Omental fat pad (tissue), 4 donors: ENCODE measurements around the gene NPBWR2. TPM values are rescaled to one million over a fixed set of nuclear protein-coding genes. Genes with fewer than 3 reads are reported as not detected.

Source experiments
- ATAC-seq: fragments of 150-250 bp; one replicate; pipeline ENCODE4 v1.9.1; 2016; ENCODE audit warnings: mild to moderate bottlenecking, moderate library complexity; ENCODE audit not compliant: low FRiP score
- DNase-seq: peaks from one replicate; pipeline ENCODE4 v3.0.0-alpha.2; 2019; ENCODE audit warnings: low spot score
- CTCF ChIP-seq, 3 donors: fragments of 450-650 bp; IDR thresholded peaks; one replicate each; pipeline ENCODE4 v1.5.1; 2016 to 2017; ENCODE audit warnings: antibody characterized with exemption in 3 of 3, mild to moderate bottlenecking in 3 of 3, moderate library complexity in 2 of 3
- total RNA-seq, 4 donors: library from RNA; depleted of rRNA; stranded (reverse); fragments of >200 nt; gene quantifications; one replicate each; pipeline ENCODE4 v1.1.0, GENCODE V29; 2016

The NPBWR2 gene
- total RNA-seq, 4 donors from 2014 or later = not detected

- ATAC-seq (no peak), DNase-seq (peak; percentile 14)
- no peak for TF ChIP-seq CTCF (IDR thresholded peaks at IDR 0.05)
Observed at GRCh38 chr20:64103871-64104666, 3.3 kb downstream of the NPBWR2 start.

- ATAC-seq = no peak
- no peak for TF ChIP-seq CTCF (IDR thresholded peaks at IDR 0.05)
- DNase-seq = no peak
Observed at GRCh38 chr20:64102647-64103354, 4.6 kb downstream of the NPBWR2 start.

- peak in 1 of 3 donors; percentile 24 for TF ChIP-seq CTCF (IDR thresholded peaks at IDR 0.05)
- DNase-seq = no peak
- no peak for ATAC-seq
Observed at GRCh38 chr20:64101731-64102621, 5.4 kb downstream of the NPBWR2 start.

- DNase-seq (no peak), ATAC-seq (no peak)
- no peak for TF ChIP-seq CTCF (IDR thresholded peaks at IDR 0.05)
Observed at GRCh38 chr20:64100946-64101688, 6.2 kb downstream of the NPBWR2 start.

- DNase-seq (no peak), ATAC-seq (no peak)
- no peak for TF ChIP-seq CTCF (IDR thresholded peaks at IDR 0.05)
Observed at GRCh38 chr20:64100566-64100888, 6.8 kb downstream of the NPBWR2 start.

- no peak for ATAC-seq
- DNase-seq = no peak
- no peak for TF ChIP-seq CTCF (IDR thresholded peaks at IDR 0.05)
Observed at GRCh38 chr20:64099880-64100565, 7.3 kb downstream of the NPBWR2 start.
